Neural progenitor cell (in vitro differentiated cells): Measurements from ENCODE around the gene KANSL1L.

Source experiments
- EZH2 ChIP-seq: fragments of 200-600 bp; sonication (generic); IDR thresholded peaks from 2 replicates; pipeline ENCODE4 v1.6.1; 2017; ENCODE audit warnings: antibody characterized with exemption, mild to moderate bottlenecking, moderate library complexity
- EZH2phosphoT487 ChIP-seq: fragments of 200-600 bp; sonication (generic); IDR thresholded peaks from 2 replicates; pipeline ENCODE4 v1.6.1; 2017; ENCODE audit warnings: antibody characterized with exemption
- TF ChIP-seq, protein P1 (sequence below): fragments of 200-600 bp; sonication (generic); IDR thresholded peaks from 2 replicates; pipeline ENCODE4 v1.5.1; 2017; ENCODE audit warnings: antibody characterized with exemption, mild to moderate bottlenecking

- TF ChIP-seq, protein P1, sequence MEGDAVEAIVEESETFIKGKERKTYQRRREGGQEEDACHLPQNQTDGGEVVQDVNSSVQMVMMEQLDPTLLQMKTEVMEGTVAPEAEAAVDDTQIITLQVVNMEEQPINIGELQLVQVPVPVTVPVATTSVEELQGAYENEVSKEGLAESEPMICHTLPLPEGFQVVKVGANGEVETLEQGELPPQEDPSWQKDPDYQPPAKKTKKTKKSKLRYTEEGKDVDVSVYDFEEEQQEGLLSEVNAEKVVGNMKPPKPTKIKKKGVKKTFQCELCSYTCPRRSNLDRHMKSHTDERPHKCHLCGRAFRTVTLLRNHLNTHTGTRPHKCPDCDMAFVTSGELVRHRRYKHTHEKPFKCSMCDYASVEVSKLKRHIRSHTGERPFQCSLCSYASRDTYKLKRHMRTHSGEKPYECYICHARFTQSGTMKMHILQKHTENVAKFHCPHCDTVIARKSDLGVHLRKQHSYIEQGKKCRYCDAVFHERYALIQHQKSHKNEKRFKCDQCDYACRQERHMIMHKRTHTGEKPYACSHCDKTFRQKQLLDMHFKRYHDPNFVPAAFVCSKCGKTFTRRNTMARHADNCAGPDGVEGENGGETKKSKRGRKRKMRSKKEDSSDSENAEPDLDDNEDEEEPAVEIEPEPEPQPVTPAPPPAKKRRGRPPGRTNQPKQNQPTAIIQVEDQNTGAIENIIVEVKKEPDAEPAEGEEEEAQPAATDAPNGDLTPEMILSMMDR = no peak
- TF ChIP-seq EZH2 (no peak), EZH2phosphoT487 (no peak)
Observed at GRCh38 chr2:210198326-210198725, 27.1 kb upstream of the KANSL1L start.
